Melanocyte of skin (primary cell): ENCODE results near the gene BCL11B. TPM values are rescaled to one million over a fixed set of nuclear protein-coding genes. Genes with fewer than 3 reads are reported as not detected.

Experiments
- total RNA-seq, 2 donors: library from RNA; depleted of rRNA; stranded (reverse); fragments of >200 nt; gene quantifications; 2 replicates each; pipeline ENCODE4 v1.2.3, GENCODE V29; 2012

Gene BCL11B
- total RNA-seq: not detected

DNA sequence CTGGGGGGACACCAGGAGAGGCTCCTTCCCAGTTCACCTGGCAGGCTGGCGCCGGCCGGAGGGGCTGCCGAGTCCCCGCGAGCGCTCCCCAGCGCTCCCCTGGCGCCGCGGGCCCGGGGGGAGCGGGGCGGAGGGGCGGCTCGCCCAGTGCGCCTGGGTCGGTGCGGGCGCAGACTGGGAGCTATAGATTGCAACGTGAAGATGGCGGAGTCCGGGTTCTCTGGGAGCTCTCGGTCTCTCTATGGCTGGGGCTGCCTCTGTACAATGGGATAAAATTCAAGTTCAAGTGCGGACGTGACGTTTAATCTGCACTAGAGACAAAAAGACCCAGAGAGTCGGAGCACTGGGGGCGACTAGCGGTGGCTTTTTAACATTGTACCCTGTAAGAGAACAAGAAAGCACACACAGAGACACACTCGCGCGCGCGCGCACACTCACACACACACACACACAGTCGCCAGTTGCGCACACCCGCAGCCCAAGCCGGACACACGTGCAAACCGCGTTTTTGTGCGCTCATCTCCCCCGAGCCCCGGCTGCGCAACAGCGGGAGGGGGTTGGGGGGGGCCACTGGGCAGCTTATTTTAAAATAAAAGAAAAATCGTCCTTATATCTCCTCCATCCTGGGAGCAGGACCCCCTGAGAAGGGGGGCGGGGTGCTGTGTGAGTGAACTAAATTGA is at the start of gene BCL11B:
TSS of gene BCL11B (minus strand) at position 247 of the 681 bp plus-strand sequence. CDS start 979 bp downstream, outside the sequence.

Other genes starting within 250 kb of the BCL11B start
- 10 to 100 TPM; 38.9 to 44.6 TPM for gene SETD3, start 208.7 kb upstream of the BCL11B start, total RNA-seq
- gene CCNK, start 209.2 kb upstream of the BCL11B start, total RNA-seq: 10 to 100 TPM; 25.5 to 29.0 TPM